ENCODE data around the gene VWA1.
A peak's percentile ranks its signal among the peaks of the same experiment; 100 is the strongest.
"Not testable (repeated sequence)": the region's sequence is repeated elsewhere in the genome, so short reads cannot be mapped to it uniquely, and the experiment has no call there.

The VWA1 gene

GRCh38 chr1:1403653-1404052, 31.8 kb upstream of the VWA1 start:
- no peak for DNase-seq (ENCODE audit: low read depth)

- no peak for DNase-seq (ENCODE audit: low read depth)
Measured at GRCh38 chr1:1406101-1406820, 29.2 kb upstream of the VWA1 start.

GRCh38 chr1:1406821-1407635, 28.5 kb upstream of the VWA1 start, which contains the start of gene MRPL20:
TSS of gene MRPL20 (minus strand) at chr1:1407293. CDS start at chr1:1407217, 76 bp downstream.
- DNase-seq (ENCODE audit: low read depth): peak; percentile 70

GRCh38 chr1:1407636-1408318, 27.7 kb upstream of the VWA1 start:
- no peak for DNase-seq (ENCODE audit: low read depth)

- not testable (repeated sequence) for DNase-seq (ENCODE audit: low read depth)
Measured at GRCh38 chr1:1410238-1410637, 25.3 kb upstream of the VWA1 start.

GRCh38 chr1:1411626-1412025, 23.9 kb upstream of the VWA1 start:
- DNase-seq (ENCODE audit: low read depth): no peak

- DNase-seq (ENCODE audit: low read depth): not testable (repeated sequence)
Measured at GRCh38 chr1:1412311-1412902, 23.1 kb upstream of the VWA1 start.

GRCh38 chr1:1415751-1416150, 19.7 kb upstream of the VWA1 start:
- no peak for DNase-seq (ENCODE audit: low read depth)

GRCh38 chr1:1417396-1417795, 18.1 kb upstream of the VWA1 start:
- not testable (repeated sequence) for DNase-seq (ENCODE audit: low read depth)

GRCh38 chr1:1417825-1418463, 17.5 kb upstream of the VWA1 start:
- DNase-seq (ENCODE audit: low read depth): not testable (repeated sequence)

- DNase-seq (ENCODE audit: low read depth): no peak
Measured at GRCh38 chr1:1418464-1419362, 16.8 kb upstream of the VWA1 start.

GRCh38 chr1:1419363-1419812, 16.1 kb upstream of the VWA1 start:
- no peak for DNase-seq (ENCODE audit: low read depth)

- DNase-seq (ENCODE audit: low read depth): no peak
Measured at GRCh38 chr1:1419813-1420653, 15.5 kb upstream of the VWA1 start.

- DNase-seq (ENCODE audit: low read depth): no peak
Measured at GRCh38 chr1:1420654-1421141, 14.8 kb upstream of the VWA1 start.

- no peak for DNase-seq (ENCODE audit: low read depth)
Measured at GRCh38 chr1:1421147-1421906, 14.2 kb upstream of the VWA1 start, which contains the start of gene ANKRD65. TSS of gene ANKRD65 (minus strand) at chr1:1421276. CDS start at chr1:1421005, 271 bp downstream.

GRCh38 chr1:1421907-1422464, 13.5 kb upstream of the VWA1 start:
- no peak for DNase-seq (ENCODE audit: low read depth)

- no peak for DNase-seq (ENCODE audit: low read depth)
Measured at GRCh38 chr1:1422465-1423244, 12.8 kb upstream of the VWA1 start.

GRCh38 chr1:1423245-1423597, 12.3 kb upstream of the VWA1 start:
- DNase-seq (ENCODE audit: low read depth): no peak

All from HS-27A (cell line).